ENCODE results near the gene VCP. TPM values are rescaled to one million over a fixed set of nuclear protein-coding genes. Genes with fewer than 3 reads are reported as not detected.

The VCP gene
- 100 to 1,000 TPM; 129 to 185 (median 171) TPM for total RNA-seq

- peak; percentile 99 for DNase-seq (ENCODE audit: extremely low spot score)
- Histone ChIP-seq H3K4me1 (peaks cover 37 to 48% (median 42%) of the 10 kb centered on the region in 4 donors), H3K27me3 (no peaks in the 10 kb centered on the region), H3K27ac (replicated peaks in 1 of 4) (peak within 1 kb of the TSS; percentile 98 to 100 (median 100)), H3K36me3 (peaks cover 4 to 38% (median 19%) of the 10 kb centered on the region in 4 donors), H3K9me3 (no peaks in the 10 kb centered on the region), H3K4me3 (peak within 1 kb of the TSS; percentile 85 to 100 (median 92))
- intact Hi-C loops (cut with DNase I), result loop anchor here (5.0 kb wide), 1 partner anchor 85 kb away; the partner anchor contains the start of gene DNAJB5
- WGBS, result 10% methylated on average over 23 of the region's 54 CpGs
- TF ChIP-seq CTCF (IDR thresholded peaks at IDR 0.05) (no peak), EP300 (IDR thresholded peaks at IDR 0.05) (no peak), POLR2A (IDR thresholded peaks at IDR 0.05; ENCODE audit: low read depth) (peak; percentile 81), POLR2AphosphoS5 (IDR thresholded peaks at IDR 0.05) (peak; percentile 91 to 98)
These were observed at the start of gene VCP for GRCh38 chr9:35072461-35073278. TSS of gene VCP (minus strand) at chr9:35072625. CDS start at chr9:35072353, 272 bp downstream.

- TF ChIP-seq EP300 (IDR thresholded peaks at IDR 0.05) (no peak), POLR2AphosphoS5 (IDR thresholded peaks at IDR 0.05) (peak in 1 of 2 donors; percentile 58), POLR2A (IDR thresholded peaks at IDR 0.05; ENCODE audit: low read depth) (no peak), CTCF (IDR thresholded peaks at IDR 0.05) (peak; percentile 94 to 97 (median 96))
- Histone ChIP-seq H3K4me3 (peak overlapping the region; percentile 60 to 75 (median 62)), H3K27ac (replicated peaks in 1 of 4) (peak overlapping the region; percentile 83 to 93 (median 89)), H3K9me3 (no peaks in the 10 kb centered on the region), H3K27me3 (no peaks in the 10 kb centered on the region), H3K36me3 (no peaks in the 10 kb centered on the region), H3K4me1 (peaks cover 44 to 50% (median 49%) of the 10 kb centered on the region in 4 donors)
- DNase-seq (ENCODE audit: extremely low spot score), result peak; percentile 96
- 16% methylated on average over 20 of the region's 30 CpGs for WGBS
- intact Hi-C loops (cut with DNase I), result loop anchor here (1.0 to 10.0 kb wide), 5 partner anchors 45 to 435 kb away; partner anchors contain the start of gene UNC13B
These were observed 44.6 kb upstream of the VCP start for GRCh38 chr9:35116898-35117551.

GRCh38 chr9:35116539-35116897 is 44.1 kb upstream of the VCP start:
- Histone ChIP-seq H3K36me3 (no peaks in the 10 kb centered on the region), H3K4me3 (peak overlapping the region; percentile 60 to 75 (median 62)), H3K4me1 (peaks cover 48 to 55% (median 54%) of the 10 kb centered on the region in 4 donors), H3K9me3 (no peaks in the 10 kb centered on the region), H3K27me3 (no peaks in the 10 kb centered on the region), H3K27ac (replicated peaks in 1 of 4) (peak overlapping the region; percentile 83 to 93 (median 89))
- WGBS, result 0% methylated on average over 10 of the region's 12 CpGs
- TF ChIP-seq CTCF (IDR thresholded peaks at IDR 0.05), result no peak
- TF ChIP-seq POLR2A (IDR thresholded peaks at IDR 0.05; ENCODE audit: low read depth), result no peak
- no peak for TF ChIP-seq EP300 (IDR thresholded peaks at IDR 0.05)
- TF ChIP-seq POLR2AphosphoS5 (IDR thresholded peaks at IDR 0.05), result no peak
- intact Hi-C loops (cut with DNase I), result loop anchor here (1.0 to 10.0 kb wide), 4 partner anchors 46 to 436 kb away; partner anchors contain the start of gene UNC13B
- no peak for DNase-seq (ENCODE audit: extremely low spot score)

- WGBS, result under 1% methylated on average over 51 of the region's 54 CpGs
- intact Hi-C loops (cut with DNase I), result loop anchor here (1.0 to 10.0 kb wide), 4 partner anchors 46 to 436 kb away; partner anchors contain the start of gene UNC13B
- Histone ChIP-seq H3K27ac (replicated peaks in 1 of 4) (peak within 1 kb of the TSS; percentile 83 to 93 (median 89)), H3K4me1 (peaks cover 48 to 58% (median 56%) of the 10 kb centered on the region in 4 donors), H3K9me3 (no peaks in the 10 kb centered on the region), H3K27me3 (no peaks in the 10 kb centered on the region), H3K4me3 (peak within 1 kb of the TSS; percentile 60 to 75 (median 62)), H3K36me3 (no peaks in the 10 kb centered on the region)
- no peak for TF ChIP-seq CTCF (IDR thresholded peaks at IDR 0.05)
- peak; percentile 59 to 73 for TF ChIP-seq POLR2AphosphoS5 (IDR thresholded peaks at IDR 0.05)
- TF ChIP-seq POLR2A (IDR thresholded peaks at IDR 0.05; ENCODE audit: low read depth), result peak; percentile 30
- peak; percentile 99 for DNase-seq (ENCODE audit: extremely low spot score)
These were observed 43.5 kb upstream of the VCP start, which contains the start of gene ATOSB for GRCh38 chr9:35115680-35116538. TSS of gene ATOSB (minus strand) at chr9:35115862. CDS start at chr9:35108274, 7,588 bp downstream.

Measured in esophagus muscularis mucosa (tissue), 4 donors.